Stimulated activated naive B cell treated with anti-CD40 and anti-IgM and Interleukin-4, amounts not matched to agents 10 μg/mL and 1 μg/mL and 100 μg/mL, for 72 hours (primary cell): ENCODE measurements around the gene SLCO3A1.

ENCODE experiments used
- ATAC-seq, 2 donors: fragments of 150-1000 bp; cut with Tn5 transposase; replicated peaks; 2 replicates each; pipeline ENCODE4 v1.10.0; 2021; ENCODE audit warnings: moderate library complexity in 1 of 2
- DNase-seq: peaks from one replicate; pipeline ENCODE4 v3.0.0; 2021
- H3K27ac Mint-ChIP-seq: one replicate; pipeline ENCODE4 v1.8.0; 2022; ENCODE audit warnings: mild to moderate bottlenecking, mixed read lengths
- H3K27me3 Mint-ChIP-seq, 2 donors: one replicate each; pipeline ENCODE4 v1.8.0; 2022; ENCODE audit warnings: mixed read lengths in 2 of 2
- H3K36me3 Mint-ChIP-seq, 2 donors: one replicate each; pipeline ENCODE4 v1.8.0; 2022; ENCODE audit warnings: mixed read lengths in 2 of 2, mild to moderate bottlenecking in 1 of 2
- H3K4me1 Mint-ChIP-seq, 2 donors: one replicate each; pipeline ENCODE4 v1.8.0; 2022; ENCODE audit warnings: mixed read lengths in 2 of 2, mild to moderate bottlenecking in 1 of 2
- H3K4me3 Mint-ChIP-seq, 2 donors: one replicate each; pipeline ENCODE4 v1.8.0; 2022; ENCODE audit warnings: mild to moderate bottlenecking in 2 of 2, mixed read lengths in 2 of 2, moderate library complexity in 1 of 2
- H3K9me3 Mint-ChIP-seq, 2 donors: one replicate each; pipeline ENCODE4 v1.8.0; 2022; ENCODE audit warnings: mixed read lengths in 2 of 2, mild to moderate bottlenecking in 1 of 2

Gene SLCO3A1

GRCh38 chr15:91936182-91936775 is 82.8 kb downstream of the SLCO3A1 start:
- Mint-ChIP-seq H3K36me3 (no peaks in the 10 kb centered on the region), H3K4me3 (no peak overlapping the region), H3K9me3 (no peaks in the 10 kb centered on the region), H3K27me3 (peaks cover 4 to 6% of the 10 kb centered on the region in 2 donors), H3K27ac (no peak overlapping the region), H3K4me1 (peaks cover 12 to 28% of the 10 kb centered on the region in 2 donors)
- DNase-seq: no peak
- ATAC-seq: peak; percentile 38 to 43

- ATAC-seq: no peak
- Mint-ChIP-seq H3K9me3 (no peaks in the 10 kb centered on the region), H3K4me3 (no peak overlapping the region), H3K27ac (no peak overlapping the region), H3K36me3 (no peaks in the 10 kb centered on the region), H3K4me1 (peaks cover 15 to 33% of the 10 kb centered on the region in 2 donors), H3K27me3 (peaks cover 4 to 6% of the 10 kb centered on the region in 2 donors)
- no peak for DNase-seq
Measured at GRCh38 chr15:91936927-91937326, 83.4 kb downstream of the SLCO3A1 start.

- Mint-ChIP-seq H3K4me3 (no peak overlapping the region), H3K9me3 (no peaks in the 10 kb centered on the region), H3K27ac (no peak overlapping the region), H3K36me3 (no peaks in the 10 kb centered on the region), H3K4me1 (peaks cover 19 to 45% of the 10 kb centered on the region in 2 donors), H3K27me3 (peaks cover 4 to 6% of the 10 kb centered on the region in 2 donors)
- ATAC-seq (no peak), DNase-seq (no peak)
Measured at GRCh38 chr15:91938136-91938535, 84.6 kb downstream of the SLCO3A1 start.

GRCh38 chr15:91939403-91939831 is 85.9 kb downstream of the SLCO3A1 start:
- Mint-ChIP-seq H3K9me3 (no peaks in the 10 kb centered on the region), H3K4me1 (peaks cover 26 to 55% of the 10 kb centered on the region in 2 donors), H3K4me3 (no peak overlapping the region)

DNA sequence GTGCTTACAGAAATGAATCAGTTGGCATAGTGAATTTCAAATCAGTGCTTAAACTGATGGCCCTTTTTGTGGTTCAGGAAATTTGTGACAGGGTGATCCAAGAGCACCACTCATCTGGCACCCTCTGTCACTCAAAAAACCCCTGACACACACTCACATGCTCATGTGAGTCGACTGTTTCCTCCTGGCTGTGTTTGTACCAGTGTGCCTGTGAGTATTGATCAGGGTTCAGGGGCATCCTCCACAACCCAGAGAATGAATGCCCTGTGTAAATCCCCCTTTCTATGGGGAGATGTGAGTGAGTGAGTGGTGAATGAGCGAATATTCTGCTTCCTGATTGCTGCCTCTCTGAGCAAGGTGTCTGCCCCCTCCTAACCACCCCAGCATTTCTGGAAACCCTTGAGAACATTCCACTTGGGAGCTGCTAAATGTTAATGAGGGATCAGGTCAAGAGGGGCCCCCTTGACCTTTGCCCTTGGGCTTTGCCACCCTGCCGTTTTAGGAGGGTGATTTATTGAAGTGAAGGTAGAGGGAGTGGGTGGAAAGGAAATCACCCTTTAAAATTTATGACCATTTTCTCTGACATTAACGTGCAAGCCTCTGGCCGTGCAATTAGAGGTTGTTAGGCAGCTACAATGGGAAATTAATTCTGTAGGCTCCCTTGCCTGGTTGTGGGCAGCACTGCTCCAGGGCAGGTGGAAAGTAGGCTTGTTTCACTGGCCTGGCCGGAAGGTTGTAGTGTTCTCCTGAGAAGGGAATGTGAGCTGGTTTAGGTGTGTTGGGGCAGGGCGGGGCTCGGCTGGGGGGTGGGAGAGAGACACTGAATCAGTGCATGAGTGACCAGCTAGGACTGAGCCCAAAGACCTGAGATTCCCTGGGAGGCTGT is 87.2 kb downstream of the SLCO3A1 start:
- no peaks in the 10 kb centered on the region for H3K36me3 Mint-ChIP-seq
- peak overlapping the region; percentile 38 for H3K27ac Mint-ChIP-seq
- H3K27me3 Mint-ChIP-seq: peaks cover 10 to 17% of the 10 kb centered on the region in 2 donors
- H3K9me3 Mint-ChIP-seq: no peaks in the 10 kb centered on the region
- peak; percentile 71 to 74 for ATAC-seq
- peak; percentile 8 for DNase-seq
- peaks cover 26 to 55% of the 10 kb centered on the region in 2 donors for H3K4me1 Mint-ChIP-seq
- H3K4me3 Mint-ChIP-seq: peak overlapping the region; percentile 30 to 61

More at GRCh38 chr15:91939403-91939831, 85.9 kb downstream of the SLCO3A1 start:
- Mint-ChIP-seq H3K36me3 (no peaks in the 10 kb centered on the region), H3K27ac (no peak overlapping the region), H3K27me3 (peaks cover 4 to 11% of the 10 kb centered on the region in 2 donors)
- DNase-seq (no peak), ATAC-seq (no peak)

DNA sequence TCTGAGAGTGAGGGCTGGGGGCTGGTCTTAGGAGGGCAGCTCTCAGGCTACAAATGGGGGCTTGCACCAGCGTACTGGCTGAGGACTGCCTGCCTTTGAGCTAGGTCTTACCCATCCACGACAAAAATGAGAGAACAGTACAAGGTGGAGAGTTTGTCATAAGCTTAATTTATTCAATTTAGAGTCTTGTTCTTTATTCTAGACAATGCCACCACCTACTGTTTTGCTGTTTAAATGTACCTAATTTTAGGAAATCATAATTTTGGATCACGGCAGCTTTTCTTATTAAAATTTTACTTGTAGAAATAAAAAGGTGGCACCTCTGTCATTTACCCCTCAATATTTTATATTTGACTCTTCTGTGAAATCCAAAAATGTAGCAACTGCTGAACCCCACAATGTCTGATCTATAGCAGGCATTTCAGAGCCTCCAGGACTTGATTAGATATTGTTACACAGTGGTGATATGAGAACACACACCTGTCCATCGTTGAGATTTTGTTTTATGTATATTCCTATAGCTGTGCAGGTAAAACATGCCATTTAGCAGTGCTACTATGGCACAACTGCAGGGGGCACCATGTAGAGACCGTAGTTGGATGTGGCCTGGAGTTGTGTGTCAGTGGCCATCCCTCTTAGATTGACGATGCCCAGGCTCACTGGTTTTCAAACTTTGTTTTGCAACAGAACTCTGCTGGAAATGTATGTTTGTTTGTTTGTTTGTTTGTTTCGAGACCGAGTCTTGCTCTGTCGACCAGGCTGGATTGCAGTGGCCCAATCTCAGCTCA is 88.6 kb downstream of the SLCO3A1 start:
- DNase-seq: no peak
- no peak overlapping the region for H3K4me3 Mint-ChIP-seq
- peaks cover 22 to 28% of the 10 kb centered on the region in 2 donors for H3K27me3 Mint-ChIP-seq
- H3K27ac Mint-ChIP-seq: no peak overlapping the region
- H3K9me3 Mint-ChIP-seq: no peaks in the 10 kb centered on the region
- no peak for ATAC-seq
- H3K36me3 Mint-ChIP-seq: no peaks in the 10 kb centered on the region
- H3K4me1 Mint-ChIP-seq: peaks cover 25 to 45% of the 10 kb centered on the region in 2 donors

DNA sequence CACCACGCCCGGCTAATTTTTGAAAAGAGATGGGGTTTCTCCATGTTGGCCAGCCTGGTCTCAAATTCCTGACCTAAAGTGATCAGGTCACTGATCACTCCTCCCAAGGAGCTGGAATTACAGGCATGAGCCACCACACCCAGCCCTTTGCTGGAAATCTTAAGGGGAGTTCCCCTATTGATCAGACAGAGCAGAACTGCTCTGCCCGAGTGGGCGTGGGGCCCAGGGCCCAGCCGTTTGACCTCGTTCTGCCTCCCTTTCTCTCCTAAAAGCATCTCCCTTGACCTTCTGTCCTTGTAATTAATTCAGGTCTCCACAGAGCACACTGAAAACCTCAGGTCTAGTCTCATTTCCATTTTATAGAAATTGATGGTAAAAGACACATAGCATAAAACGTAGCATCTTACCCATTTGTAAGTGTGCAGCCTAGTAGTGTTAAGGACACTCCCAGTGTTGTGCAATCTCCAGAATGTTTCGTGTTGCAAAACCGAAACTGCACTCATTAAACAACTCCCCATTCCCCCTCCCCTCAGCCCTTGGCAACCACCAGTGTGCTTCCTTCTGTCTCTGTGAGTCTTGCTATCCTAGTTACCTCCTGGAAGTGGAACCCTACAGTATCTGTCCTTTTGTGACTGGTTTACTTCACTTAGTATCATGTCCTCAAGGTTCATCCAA is 89.3 kb downstream of the SLCO3A1 start:
- H3K27ac Mint-ChIP-seq: no peak overlapping the region
- H3K4me1 Mint-ChIP-seq: peaks cover 23 to 42% of the 10 kb centered on the region in 2 donors
- H3K36me3 Mint-ChIP-seq: no peaks in the 10 kb centered on the region
- peak overlapping the region; percentile 15 to 23 for H3K4me3 Mint-ChIP-seq
- DNase-seq (peak; percentile 5), ATAC-seq (peak; percentile 68 to 69)
- H3K27me3 Mint-ChIP-seq: peaks cover 30 to 32% of the 10 kb centered on the region in 2 donors
- H3K9me3 Mint-ChIP-seq: no peaks in the 10 kb centered on the region

DNA sequence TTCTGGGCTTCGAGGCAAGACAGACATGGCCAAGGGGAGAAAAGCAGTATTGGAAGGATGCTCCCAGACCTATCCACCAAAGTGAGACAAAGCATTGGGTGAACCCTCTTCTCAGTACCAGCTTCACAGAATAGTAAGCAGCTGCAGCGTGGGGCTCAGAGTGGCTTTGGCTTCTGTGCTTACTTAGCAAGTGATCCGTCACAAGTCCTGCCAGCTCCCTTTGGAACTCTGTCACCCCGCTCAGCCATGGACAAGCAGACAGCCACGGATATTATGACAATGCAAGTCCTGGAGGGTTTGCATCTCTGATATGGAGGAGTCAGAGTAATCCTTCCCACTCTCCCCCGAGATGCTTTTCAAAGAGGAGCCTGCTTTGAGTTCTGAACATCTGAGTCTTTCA is 90.8 kb downstream of the SLCO3A1 start:
- Mint-ChIP-seq H3K9me3 (no peaks in the 10 kb centered on the region), H3K27me3 (peaks cover 39 to 45% of the 10 kb centered on the region in 2 donors), H3K36me3 (no peaks in the 10 kb centered on the region), H3K4me1 (peaks cover 23 to 42% of the 10 kb centered on the region in 2 donors), H3K4me3 (no peak overlapping the region), H3K27ac (no peak overlapping the region)
- ATAC-seq (no peak), DNase-seq (no peak)

GRCh38 chr15:91945385-91945784 is 91.9 kb downstream of the SLCO3A1 start:
- Mint-ChIP-seq H3K36me3 (no peaks in the 10 kb centered on the region), H3K4me1 (peaks cover 20 to 35% of the 10 kb centered on the region in 2 donors), H3K27ac (no peak overlapping the region)

GRCh38 chr15:91946075-91946474 is 92.6 kb downstream of the SLCO3A1 start:
- no peak overlapping the region for H3K4me3 Mint-ChIP-seq
- ATAC-seq (no peak), DNase-seq (no peak)
- no peaks in the 10 kb centered on the region for H3K9me3 Mint-ChIP-seq
- peaks cover 47 to 53% of the 10 kb centered on the region in 2 donors for H3K27me3 Mint-ChIP-seq
- no peak overlapping the region for H3K27ac Mint-ChIP-seq
- H3K36me3 Mint-ChIP-seq: no peaks in the 10 kb centered on the region
- H3K4me1 Mint-ChIP-seq: peaks cover 14 to 28% of the 10 kb centered on the region in 2 donors

More at GRCh38 chr15:91945385-91945784, 91.9 kb downstream of the SLCO3A1 start:
- Mint-ChIP-seq H3K4me3 (no peak overlapping the region), H3K27me3 (peaks cover 47 to 53% of the 10 kb centered on the region in 2 donors), H3K9me3 (no peaks in the 10 kb centered on the region)
- DNase-seq: no peak
- no peak for ATAC-seq

GRCh38 chr15:91946581-91947292 is 93.2 kb downstream of the SLCO3A1 start:
- H3K27ac Mint-ChIP-seq: no peak overlapping the region

DNA sequence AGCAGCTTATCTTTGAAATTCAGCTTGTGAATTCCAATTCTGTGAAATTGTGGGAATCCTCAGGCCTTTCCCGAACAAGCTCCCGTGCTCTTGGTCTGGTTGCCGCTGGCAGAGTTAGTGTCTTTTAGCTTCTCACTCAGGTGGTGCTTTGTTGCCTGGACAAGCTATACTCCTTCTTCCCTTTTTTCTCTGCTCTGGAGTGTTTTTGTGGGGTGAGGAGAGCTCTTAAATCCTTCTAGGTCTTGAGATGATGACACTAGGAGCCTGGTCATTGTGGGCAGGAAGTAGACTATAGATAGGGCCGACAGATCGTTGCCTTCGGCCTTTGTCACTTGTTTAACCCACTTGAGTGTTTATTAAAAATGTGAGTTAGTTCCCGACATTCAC is 93.8 kb downstream of the SLCO3A1 start:
- ATAC-seq (no peak), DNase-seq (no peak)
- Mint-ChIP-seq H3K27ac (no peak overlapping the region), H3K4me1 (peaks cover 11 to 18% of the 10 kb centered on the region in 2 donors), H3K36me3 (no peaks in the 10 kb centered on the region), H3K4me3 (no peak overlapping the region), H3K9me3 (no peaks in the 10 kb centered on the region), H3K27me3 (peaks cover 47 to 53% of the 10 kb centered on the region in 2 donors)

More at GRCh38 chr15:91946581-91947292, 93.2 kb downstream of the SLCO3A1 start:
- Mint-ChIP-seq H3K4me3 (no peak overlapping the region), H3K4me1 (peaks cover 12 to 24% of the 10 kb centered on the region in 2 donors), H3K9me3 (no peaks in the 10 kb centered on the region), H3K27me3 (peaks cover 47 to 53% of the 10 kb centered on the region in 2 donors), H3K36me3 (no peaks in the 10 kb centered on the region)
- DNase-seq: no peak
- ATAC-seq: no peak
